NCI-H1417 treated with DMSO at 0.1 percent for 48 hours (cell line): ENCODE results near the gene LRP1B.

ENCODE experiments used
- DNase-seq: peaks from one replicate; lab custom pipeline; 2025; lab: John Stamatoyannopoulos, UW

LRP1B gene

GRCh38 chr2:141957827-141958450 lies 172.9 kb downstream of the LRP1B start:
- DNase-seq: no peak

GRCh38 chr2:141957321-141957720 lies 173.5 kb downstream of the LRP1B start:
- DNase-seq: no peak

DNA sequence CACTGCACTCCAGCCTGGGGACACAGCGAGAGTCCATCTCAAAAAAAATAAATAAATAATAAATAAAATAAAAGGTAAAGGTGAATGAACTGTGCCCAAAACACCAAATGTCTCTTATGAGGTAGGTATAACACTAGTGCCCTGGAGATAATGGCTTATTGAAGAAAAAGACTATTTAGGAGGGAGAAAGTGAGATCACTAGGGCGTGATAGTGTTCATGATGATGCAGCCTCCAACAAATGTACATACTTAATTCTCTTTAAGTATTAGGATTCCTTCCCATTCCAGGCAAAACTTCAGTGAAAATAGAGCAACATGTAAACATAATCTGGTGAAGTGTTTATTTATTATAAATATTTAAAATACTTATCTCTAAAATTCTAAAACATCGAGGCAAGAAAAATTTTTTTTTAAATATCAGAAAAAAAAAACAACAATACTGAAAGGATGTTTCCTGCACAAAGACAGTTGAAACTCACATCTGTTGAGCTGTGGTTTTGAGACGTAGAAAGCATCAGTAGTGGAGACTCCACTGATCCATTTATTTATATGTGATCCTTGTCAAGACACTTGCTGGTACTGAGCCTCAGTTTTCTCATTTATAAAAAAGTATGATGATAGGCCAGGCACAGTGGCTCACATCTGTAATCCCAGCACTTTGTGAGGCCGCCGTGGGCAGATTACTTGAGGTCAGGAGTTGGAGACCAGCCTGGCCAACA lies 183.3 kb downstream of the LRP1B start:
- DNase-seq: no peak

DNA sequence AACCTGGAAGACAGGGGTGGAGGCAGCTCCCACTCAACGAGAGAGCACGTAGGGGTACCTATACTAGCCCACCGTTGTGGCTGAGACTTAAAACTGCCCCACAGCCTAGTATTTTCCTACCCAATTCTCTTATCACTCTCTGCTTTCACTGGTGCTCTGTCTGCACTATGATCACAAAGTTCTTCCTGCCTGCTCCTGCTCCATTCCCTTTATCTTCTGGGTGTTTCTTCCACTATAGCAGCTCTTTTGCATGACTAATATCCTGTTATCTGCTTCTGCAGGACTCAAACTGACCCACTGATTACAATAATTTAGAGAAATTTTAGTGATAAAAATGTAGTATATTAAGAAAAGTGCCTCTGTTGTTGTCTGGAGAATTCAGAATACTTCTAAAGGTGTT lies 184.8 kb downstream of the LRP1B start:
- DNase-seq: no peak

- DNase-seq: no peak
These were observed 186.9 kb downstream of the LRP1B start for GRCh38 chr2:141943918-141944317.

DNA sequence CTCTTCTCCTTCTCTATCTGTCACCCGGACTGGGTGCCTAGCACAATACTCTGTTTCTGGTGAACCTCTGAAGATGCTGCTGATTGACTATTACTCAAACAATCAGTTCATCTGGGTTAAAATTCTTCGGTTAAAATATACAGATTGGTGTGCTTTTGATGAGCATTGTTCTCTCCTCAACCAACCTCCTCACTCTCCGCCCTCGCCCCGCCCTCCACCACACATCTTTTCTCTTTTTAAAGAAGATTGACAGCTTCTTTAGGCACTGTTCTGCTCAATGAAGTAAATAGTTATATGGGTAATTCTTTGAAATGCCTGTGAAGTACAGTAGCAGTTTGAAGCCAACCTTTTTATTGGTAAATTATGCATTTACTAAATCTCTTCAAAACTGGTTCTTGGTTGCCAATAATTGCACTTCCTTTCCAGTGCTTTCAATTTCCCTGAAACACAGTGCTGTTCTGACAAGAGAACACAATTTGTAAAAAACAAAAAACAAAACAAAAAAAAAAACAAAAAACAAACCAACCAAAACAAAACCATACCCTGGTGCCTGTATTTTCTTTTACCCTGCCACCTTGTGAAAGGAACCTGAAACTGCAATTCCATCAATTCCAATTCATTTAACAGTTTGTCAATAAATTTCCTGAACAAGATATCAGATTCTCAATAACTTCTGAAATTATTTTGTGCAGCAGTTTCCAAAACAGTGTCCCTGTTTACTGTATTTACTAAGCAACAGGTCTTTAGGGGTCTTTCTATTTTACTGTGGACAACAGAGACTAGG lies 188.6 kb downstream of the LRP1B start:
- no peak for DNase-seq

- DNase-seq: no peak
These were observed 189.6 kb downstream of the LRP1B start for GRCh38 chr2:141941210-141941714.

- DNase-seq: no peak
These were observed 190.1 kb downstream of the LRP1B start for GRCh38 chr2:141940709-141941108.

DNA sequence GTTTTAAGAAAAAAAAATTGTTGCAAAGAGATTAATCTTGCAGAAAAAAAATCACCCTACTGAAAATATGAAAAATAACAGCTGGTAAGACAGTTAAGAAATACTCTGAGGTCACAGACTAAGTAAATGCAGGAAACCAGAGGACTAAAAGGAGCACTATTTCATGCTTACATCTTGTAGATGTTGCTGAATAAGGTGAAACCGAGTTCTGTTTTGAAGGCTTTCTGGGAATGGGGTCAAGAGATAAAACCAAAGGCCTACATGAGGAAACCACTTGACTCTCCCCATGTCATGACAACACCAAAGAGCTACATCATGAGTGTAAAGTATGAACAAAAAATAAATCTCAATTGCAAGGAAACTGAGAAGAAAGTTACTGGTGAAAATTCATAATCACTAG lies 197.6 kb downstream of the LRP1B start:
- no peak for DNase-seq

GRCh38 chr2:141932261-141932660 lies 198.6 kb downstream of the LRP1B start:
- DNase-seq: no peak

- no peak for DNase-seq
These were observed 199.0 kb downstream of the LRP1B start for GRCh38 chr2:141931797-141932196.

- DNase-seq: no peak
These were observed 200.0 kb downstream of the LRP1B start for GRCh38 chr2:141930803-141931202.

- DNase-seq: no peak
These were observed 201.2 kb downstream of the LRP1B start for GRCh38 chr2:141929331-141930252.

- no peak for DNase-seq
These were observed 202.3 kb downstream of the LRP1B start for GRCh38 chr2:141928476-141928875.

- no peak for DNase-seq
These were observed 203.3 kb downstream of the LRP1B start for GRCh38 chr2:141927536-141927935.

GRCh38 chr2:141925511-141925910 lies 205.3 kb downstream of the LRP1B start:
- no peak for DNase-seq

GRCh38 chr2:141923657-141924056 lies 207.2 kb downstream of the LRP1B start:
- no peak for DNase-seq

DNA sequence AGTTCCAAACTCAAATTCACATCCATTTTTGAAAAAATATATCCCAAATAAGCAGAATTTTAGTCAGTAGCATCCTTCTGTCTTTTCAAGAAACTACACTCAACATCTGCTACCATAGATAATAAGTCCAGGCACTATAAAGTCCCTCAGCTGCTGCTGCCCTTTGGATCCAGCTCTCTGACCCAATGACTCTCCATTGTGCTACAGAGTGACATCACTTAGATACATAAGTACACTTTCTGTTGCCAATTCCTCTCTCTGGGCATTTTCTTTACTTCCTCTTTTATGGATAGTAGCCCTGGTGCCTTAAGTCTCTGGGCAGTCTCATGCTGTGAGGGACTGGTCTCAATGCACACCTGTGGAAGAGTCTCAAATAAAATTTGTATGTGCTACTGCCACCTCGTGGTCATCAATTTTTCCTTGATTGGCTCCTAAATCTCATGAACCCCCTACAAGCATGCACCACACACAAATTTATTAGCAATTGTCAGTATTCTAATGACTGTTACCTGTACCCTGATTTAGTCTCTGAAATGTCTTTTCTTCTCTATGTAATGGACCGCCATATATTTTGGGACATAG lies 219.2 kb downstream of the LRP1B start:
- DNase-seq: no peak

DNA sequence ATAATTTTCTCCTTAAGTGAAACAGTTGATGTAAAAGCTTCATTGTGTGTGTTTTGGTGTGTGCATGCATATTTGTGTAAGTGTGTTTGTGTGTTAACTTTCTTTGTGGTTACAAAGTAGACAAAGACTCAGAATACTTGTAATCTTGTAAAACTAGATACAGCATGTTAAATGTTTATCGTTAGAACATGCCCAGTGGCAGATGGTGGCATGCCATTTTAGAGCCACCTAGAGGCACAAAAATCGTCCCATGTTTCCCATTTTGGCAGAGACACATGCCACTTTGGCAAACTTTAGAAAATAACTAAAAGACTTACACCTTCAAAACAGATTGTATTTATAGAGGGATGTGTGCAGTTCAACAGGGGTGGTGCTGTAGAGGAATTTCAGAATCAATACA lies 224.1 kb downstream of the LRP1B start:
- DNase-seq: no peak

DNA sequence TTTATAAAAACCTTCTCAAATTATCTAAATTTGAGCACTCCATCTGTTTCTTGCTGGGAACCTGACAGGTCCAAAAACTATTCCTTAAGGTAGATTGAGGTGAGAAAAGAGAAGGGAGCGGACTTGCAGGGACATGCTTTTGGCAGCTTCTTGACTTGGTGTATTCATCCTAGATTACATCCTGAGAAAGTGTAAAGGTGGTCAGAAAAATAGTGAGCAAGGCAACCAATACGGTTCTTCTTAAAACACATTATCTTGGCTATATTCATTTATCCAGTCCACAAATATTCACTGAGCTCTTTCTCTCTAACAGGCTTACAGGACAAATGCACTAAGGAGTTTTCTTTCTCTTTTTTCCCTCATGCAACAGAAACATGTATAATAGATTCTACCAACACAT lies 230.0 kb downstream of the LRP1B start:
- DNase-seq: no peak

DNA sequence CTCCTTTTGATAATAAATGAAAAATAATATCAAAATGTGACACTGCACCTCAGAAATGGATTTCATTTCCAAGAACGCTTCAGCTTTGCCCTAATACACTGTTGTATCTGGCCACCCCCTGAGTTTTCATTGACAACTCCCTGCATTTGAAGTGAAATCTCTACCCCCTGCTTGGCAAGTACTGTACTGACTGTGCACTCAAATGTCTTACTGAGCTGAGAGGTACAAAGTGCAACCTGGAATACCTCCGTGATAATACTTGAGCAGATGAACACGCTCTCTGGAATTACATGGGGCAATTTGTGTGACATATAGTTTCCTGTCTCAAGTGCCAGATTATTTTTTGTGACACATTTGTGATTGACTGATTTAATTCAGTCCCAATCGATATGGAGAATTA lies 231.1 kb downstream of the LRP1B start:
- DNase-seq: no peak
